Transverse colon (tissue), 4 donors: Measurements from ENCODE around the gene GNPTAB.

ENCODE experiments used
- CTCF ChIP-seq, 5 experiments: fragments of 200-600 bp in 3 of 5; fragments of 450-650 bp in 2 of 5; sonication (generic) in 3 of 5; IDR thresholded peaks; 1 replicate in 2 of 5; 2 replicates in 3 of 5; pipeline ENCODE4 v1.5.1; 2016 to 2017; ENCODE audit warnings: antibody characterized with exemption in 5 of 5, inconsistent platforms in 3 of 5, mild to moderate bottlenecking in 2 of 5, moderate library complexity in 1 of 5
- POLR2A ChIP-seq: fragments of 450-650 bp; IDR thresholded peaks from one replicate; pipeline ENCODE4 v1.6.1; 2016; ENCODE audit warnings: antibody characterized with exemption, mild to moderate bottlenecking, moderate library complexity
- POLR2AphosphoS5 ChIP-seq, 3 donors: sonication (generic); formaldehyde crosslinking; IDR thresholded peaks; one replicate each; pipeline ENCODE4 v1.6.1; 2016; ENCODE audit warnings: antibody characterized with exemption in 3 of 3

GRCh38 chr12:101732318-101732717, 98.4 kb downstream of the GNPTAB start:
- TF ChIP-seq CTCF (IDR thresholded peaks at IDR 0.05) (no peak), POLR2AphosphoS5 (IDR thresholded peaks at IDR 0.05) (no peak), POLR2A (no peak)
